A673 (cell line): ENCODE data around the gene MGP. TPM values are rescaled to one million over a fixed set of nuclear protein-coding genes. Genes with fewer than 3 reads are reported as not detected.

Source experiments
- BruUV-seq: library from RNA; stranded (reverse); fragments of 400-500 nt; replicated peaks from 2 replicates; lab custom pipeline; 2021; lab: Mats Ljungman, UMichigan
- CTCF ChIA-PET: fragments of 300-600 bp; sonication (Branson Sonifier 250); formaldehyde crosslinking; loops from one replicate; lab custom pipeline; 2022; ENCODE audit warnings: antibody characterized with exemption; lab: Charles Lee
- POLR2A ChIA-PET: fragments of 300-600 bp; sonication (Branson Sonifier 250); formaldehyde crosslinking; loops from one replicate; lab custom pipeline; 2022; ENCODE audit warnings: antibody characterized with exemption; ENCODE audit not compliant: low non-redundant PET; lab: Charles Lee
- DNase-seq: peaks from one replicate; pipeline ENCODE4 v3.0.0-alpha.2; 2015; ENCODE audit warnings: low spot score
- H3K27ac ChIP-seq: fragments of 200-600 bp; sonication (generic); 2 replicates; pipeline ENCODE4 v1.5.1; 2016; ENCODE audit warnings: mixed run types, low read depth, mild to moderate bottlenecking, mixed read lengths, antibody characterized with exemption, low read length; ENCODE audit not compliant: poor library complexity, severe bottlenecking
- H3K27me3 ChIP-seq: fragments of 200-600 bp; sonication (generic); replicated peaks from 2 replicates; pipeline ENCODE4 v1.6.1; 2017; ENCODE audit warnings: mixed run types, low read depth, mild to moderate bottlenecking, mixed read lengths, antibody characterized with exemption, low read length; ENCODE audit not compliant: insufficient read depth, poor library complexity
- H3K36me3 ChIP-seq: fragments of 200-600 bp; sonication (generic); 2 replicates; pipeline ENCODE4 v1.6.1; 2016; ENCODE audit warnings: mixed run types, mild to moderate bottlenecking, mixed read lengths, antibody characterized with exemption, low read length; ENCODE audit not compliant: insufficient read depth, poor library complexity, severe bottlenecking
- H3K4me1 ChIP-seq: fragments of 200-600 bp; sonication (generic); 2 replicates; pipeline ENCODE4 v1.6.1; 2017; ENCODE audit warnings: mixed run types, mild to moderate bottlenecking, mixed read lengths, antibody characterized with exemption, low read length; ENCODE audit not compliant: insufficient read depth, poor library complexity, severe bottlenecking
- H3K4me3 ChIP-seq: fragments of 200-600 bp; sonication (generic); 2 replicates; pipeline ENCODE4 v1.5.1; 2016; ENCODE audit warnings: low read depth, mixed run types, mild to moderate bottlenecking, mixed read lengths, low read length; ENCODE audit not compliant: poor library complexity, severe bottlenecking
- H3K9me3 ChIP-seq: fragments of 200-600 bp; sonication (generic); 2 replicates; pipeline ENCODE4 v1.6.1; 2016; ENCODE audit warnings: mixed run types, low read depth, mild to moderate bottlenecking, mixed read lengths, antibody characterized with exemption, low read length; ENCODE audit not compliant: poor library complexity, severe bottlenecking
- EZH2 ChIP-seq: fragments of 200-600 bp; sonication (generic); IDR thresholded peaks from 2 replicates; pipeline ENCODE4 v1.6.1; 2017; ENCODE audit warnings: borderline replicate concordance, low read depth, mild to moderate bottlenecking, mixed read lengths, antibody characterized with exemption, low read length; ENCODE audit not compliant: poor library complexity, severe bottlenecking
- intact Hi-C: fragments of 100-400 bp; cut with micrococcal nuclease; formaldehyde crosslinking; loops from one replicate; pipeline ENCODE4 v1.10.0; 2022; ENCODE audit not compliant: unreplicated experiment
- total RNA-seq: library from RNA; stranded (reverse); gene quantifications from 2 replicates; pipeline ENCODE4 v1.2.3, GENCODE V29; 2021
- TF ChIP-seq, protein P1 (sequence below): fragments of 300-800, 200-600 bp; sonication (generic); conservative IDR thresholded peaks from 2 replicates; pipeline ENCODE4 v1.5.1; 2017; ENCODE audit warnings: low read depth, mild to moderate bottlenecking, antibody characterized with exemption, low read length, moderate library complexity, mixed read lengths

The MGP gene
- total RNA-seq, 1 experiment from 2014 or later: not detected

DNA sequence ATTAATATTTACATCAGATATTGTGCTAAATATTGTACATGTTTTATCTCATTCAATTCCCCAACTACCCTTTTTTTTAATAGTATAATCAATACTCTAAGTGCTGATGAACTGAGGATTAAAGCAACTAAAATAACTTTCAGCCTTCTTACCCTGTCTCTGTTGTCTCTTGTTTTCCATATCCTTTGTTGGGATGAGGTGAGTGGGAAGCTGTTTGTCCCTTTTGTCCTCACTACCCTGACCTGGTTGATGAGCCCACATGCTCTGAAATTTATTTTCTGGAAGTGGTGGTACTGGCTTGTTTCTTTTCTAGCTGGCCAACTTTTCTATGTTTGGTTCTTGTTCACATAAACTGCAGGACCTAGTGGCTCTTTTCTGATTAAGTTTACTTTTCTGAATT lies 32.8 kb downstream of the MGP start:
- POLR2A ChIA-PET: no interaction called here
- Histone ChIP-seq H3K27ac (no peak overlapping the region), H3K36me3 (no peaks in the 10 kb centered on the region), H3K27me3 (no peaks in the 10 kb centered on the region), H3K4me3 (no peak overlapping the region), H3K4me1 (no peaks in the 10 kb centered on the region), H3K9me3 (no peaks in the 10 kb centered on the region)
- no peak for DNase-seq
- intact Hi-C loops: no loop called here
- CTCF ChIA-PET: no interaction called here
- no peak for TF ChIP-seq EZH2
- TF ChIP-seq, protein P1, sequence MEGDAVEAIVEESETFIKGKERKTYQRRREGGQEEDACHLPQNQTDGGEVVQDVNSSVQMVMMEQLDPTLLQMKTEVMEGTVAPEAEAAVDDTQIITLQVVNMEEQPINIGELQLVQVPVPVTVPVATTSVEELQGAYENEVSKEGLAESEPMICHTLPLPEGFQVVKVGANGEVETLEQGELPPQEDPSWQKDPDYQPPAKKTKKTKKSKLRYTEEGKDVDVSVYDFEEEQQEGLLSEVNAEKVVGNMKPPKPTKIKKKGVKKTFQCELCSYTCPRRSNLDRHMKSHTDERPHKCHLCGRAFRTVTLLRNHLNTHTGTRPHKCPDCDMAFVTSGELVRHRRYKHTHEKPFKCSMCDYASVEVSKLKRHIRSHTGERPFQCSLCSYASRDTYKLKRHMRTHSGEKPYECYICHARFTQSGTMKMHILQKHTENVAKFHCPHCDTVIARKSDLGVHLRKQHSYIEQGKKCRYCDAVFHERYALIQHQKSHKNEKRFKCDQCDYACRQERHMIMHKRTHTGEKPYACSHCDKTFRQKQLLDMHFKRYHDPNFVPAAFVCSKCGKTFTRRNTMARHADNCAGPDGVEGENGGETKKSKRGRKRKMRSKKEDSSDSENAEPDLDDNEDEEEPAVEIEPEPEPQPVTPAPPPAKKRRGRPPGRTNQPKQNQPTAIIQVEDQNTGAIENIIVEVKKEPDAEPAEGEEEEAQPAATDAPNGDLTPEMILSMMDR: no peak
- no TSS peak for BruUV-seq

DNA sequence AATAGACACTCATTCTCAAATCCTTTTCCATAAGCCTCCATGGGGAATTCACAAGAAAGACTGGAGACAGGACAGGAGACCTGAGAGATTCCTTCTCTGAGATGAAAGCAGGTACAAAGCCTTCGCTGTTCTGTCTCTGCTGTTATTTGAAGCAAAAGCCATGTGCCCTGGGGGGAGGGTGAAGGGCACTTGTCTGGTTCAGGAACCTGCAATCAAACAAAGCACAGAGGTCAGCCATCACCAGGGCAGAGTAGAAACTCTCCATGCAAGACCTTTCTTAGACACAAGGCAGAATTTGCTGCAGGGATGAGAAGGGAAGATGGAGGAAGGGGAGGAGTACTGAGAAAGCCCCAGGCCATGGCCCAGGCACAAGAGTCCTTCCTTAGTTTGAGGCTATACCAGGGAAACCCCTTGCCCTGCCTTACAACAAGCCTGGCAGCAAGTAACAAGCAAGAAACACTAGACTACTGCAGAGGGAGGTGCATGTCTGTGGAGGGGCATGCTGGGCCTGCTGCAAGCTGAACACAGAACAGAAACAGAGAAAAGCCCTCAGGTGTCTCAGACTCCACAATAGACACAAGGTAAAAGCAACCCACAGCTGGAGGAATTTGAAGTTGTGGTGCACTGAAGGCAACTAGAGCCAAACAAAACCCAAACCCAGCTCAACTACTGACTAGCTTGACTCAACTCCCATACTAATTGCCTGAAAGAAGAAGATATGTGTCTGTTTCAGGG lies 34.6 kb downstream of the MGP start:
- no peaks in the 10 kb centered on the region for H3K4me1 ChIP-seq
- H3K4me3 ChIP-seq: no peak overlapping the region
- H3K36me3 ChIP-seq: no peaks in the 10 kb centered on the region
- no peaks in the 10 kb centered on the region for H3K27me3 ChIP-seq
- H3K9me3 ChIP-seq: no peaks in the 10 kb centered on the region
- intact Hi-C loops: no loop called here
- no peak overlapping the region for H3K27ac ChIP-seq
- POLR2A ChIA-PET: no interaction called here
- CTCF ChIA-PET: no interaction called here
- DNase-seq: no peak
- BruUV-seq: no TSS peak
- no peak for TF ChIP-seq EZH2
- TF ChIP-seq, protein P1: no peak

DNA sequence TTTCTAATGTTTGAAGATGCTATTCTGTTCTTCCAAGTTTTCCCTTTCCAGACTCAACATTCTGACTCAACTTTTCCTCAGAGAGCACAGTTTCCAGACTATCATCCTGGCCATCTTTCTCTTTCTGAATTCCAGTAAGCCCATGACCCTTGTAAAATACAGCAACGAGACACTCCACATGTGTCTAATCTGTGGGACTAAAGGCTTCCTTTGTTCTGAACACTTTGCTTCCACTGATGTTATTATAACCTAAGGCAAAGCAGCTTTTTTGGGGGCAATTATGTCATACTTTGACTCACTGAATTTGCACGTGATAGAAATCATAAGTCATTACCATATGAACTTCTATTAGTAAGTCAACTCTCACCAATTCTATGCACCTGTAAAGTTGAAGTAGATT lies 36.0 kb downstream of the MGP start:
- ChIA-PET POLR2A (no interaction called here), CTCF (no interaction called here)
- H3K36me3 ChIP-seq: no peaks in the 10 kb centered on the region
- H3K9me3 ChIP-seq: no peaks in the 10 kb centered on the region
- no peak overlapping the region for H3K4me3 ChIP-seq
- no peaks in the 10 kb centered on the region for H3K27me3 ChIP-seq
- no peak for DNase-seq
- TF ChIP-seq, protein P1: no peak
- no peak for TF ChIP-seq EZH2
- intact Hi-C loops: loop anchor here (5.0 to 10.0 kb wide), 3 partner anchors 305 to 418 kb away; partner anchors contain the start of gene RERG
- H3K4me1 ChIP-seq: no peaks in the 10 kb centered on the region
- no TSS peak for BruUV-seq
- no peak overlapping the region for H3K27ac ChIP-seq
